Activated CD4-positive, alpha-beta T cell treated with anti-CD3 and anti-CD28 coated beads for 1 hour (primary cell): ENCODE measurements around the gene SULT4A1.
A peak's percentile ranks its signal among the peaks of the same experiment; 100 is the strongest.

Experiments
- DNase-seq: peaks from one replicate; pipeline ENCODE4 v3.0.0-alpha.2; 2020

SULT4A1 gene

GRCh38 chr22:43827003-43827735 is 35.1 kb downstream of the SULT4A1 start:
- no peak for DNase-seq

GRCh38 chr22:43826142-43827002 is 35.9 kb downstream of the SULT4A1 start:
- no peak for DNase-seq

- no peak for DNase-seq
These were observed 36.7 kb downstream of the SULT4A1 start for GRCh38 chr22:43825651-43826050.

GRCh38 chr22:43824724-43825420 is 37.4 kb downstream of the SULT4A1 start:
- DNase-seq, result no peak

DNA sequence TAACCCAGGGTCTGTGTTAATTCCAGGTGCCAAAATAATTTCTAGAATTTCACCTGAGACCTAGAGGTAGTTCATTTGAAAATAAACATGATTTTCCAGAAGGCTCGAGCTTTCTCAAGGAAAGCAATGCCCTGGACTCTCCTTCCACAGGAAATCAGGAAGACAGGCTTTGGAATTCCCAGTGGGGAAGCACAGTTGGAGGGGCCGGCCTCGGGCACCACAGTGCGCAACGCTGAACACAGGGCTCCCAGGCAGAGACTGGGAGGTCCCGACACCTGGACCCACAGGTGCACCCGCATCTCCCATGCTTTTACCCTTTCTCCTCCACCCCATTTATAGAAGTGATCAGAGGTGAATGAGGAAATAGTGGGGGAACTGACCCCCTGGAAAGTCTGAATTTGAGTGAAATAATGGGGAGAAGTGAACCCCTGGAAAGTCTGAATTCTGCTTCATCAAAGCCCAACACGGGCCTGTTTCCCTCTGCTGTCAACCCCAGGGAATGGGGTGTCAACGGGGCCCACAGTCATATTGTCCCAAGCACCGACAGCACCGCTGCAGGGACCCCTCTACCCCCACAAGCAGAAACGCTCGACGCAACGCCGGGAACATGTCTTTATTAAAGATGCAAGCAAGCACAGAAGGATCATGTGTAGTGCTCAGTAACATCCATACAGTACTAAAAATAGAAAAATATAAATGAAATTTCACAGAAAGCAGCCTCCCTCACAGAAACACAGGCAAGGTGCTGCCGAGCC is 38.2 kb downstream of the SULT4A1 start:
- DNase-seq, result no peak

DNA sequence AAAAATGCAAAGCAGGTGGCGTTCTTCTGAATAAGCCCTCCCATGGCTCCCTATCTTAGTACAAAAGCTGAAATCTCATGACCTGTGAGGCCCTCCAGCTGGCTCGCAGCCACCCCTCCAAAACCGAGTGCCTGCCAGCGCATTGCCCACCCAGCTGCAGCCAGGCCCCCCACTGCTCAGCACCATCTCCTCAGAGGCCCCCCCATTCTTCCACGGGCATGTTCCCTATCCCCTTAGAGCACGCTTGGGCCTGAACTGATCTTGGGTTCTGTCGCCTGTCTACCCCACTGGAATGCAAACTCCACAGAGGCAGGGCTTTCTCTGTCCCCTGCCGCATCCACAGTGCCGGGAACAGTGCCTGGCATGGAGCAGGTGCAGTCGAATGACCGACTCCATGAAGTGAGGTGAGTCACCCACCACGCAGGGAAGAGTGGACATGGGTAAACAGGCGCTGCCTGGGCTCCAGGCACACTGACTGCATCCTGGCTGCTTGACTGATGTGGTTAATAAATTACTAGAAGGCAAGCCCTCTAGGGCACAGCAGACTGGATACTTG is 38.9 kb downstream of the SULT4A1 start:
- DNase-seq, result no peak

DNA sequence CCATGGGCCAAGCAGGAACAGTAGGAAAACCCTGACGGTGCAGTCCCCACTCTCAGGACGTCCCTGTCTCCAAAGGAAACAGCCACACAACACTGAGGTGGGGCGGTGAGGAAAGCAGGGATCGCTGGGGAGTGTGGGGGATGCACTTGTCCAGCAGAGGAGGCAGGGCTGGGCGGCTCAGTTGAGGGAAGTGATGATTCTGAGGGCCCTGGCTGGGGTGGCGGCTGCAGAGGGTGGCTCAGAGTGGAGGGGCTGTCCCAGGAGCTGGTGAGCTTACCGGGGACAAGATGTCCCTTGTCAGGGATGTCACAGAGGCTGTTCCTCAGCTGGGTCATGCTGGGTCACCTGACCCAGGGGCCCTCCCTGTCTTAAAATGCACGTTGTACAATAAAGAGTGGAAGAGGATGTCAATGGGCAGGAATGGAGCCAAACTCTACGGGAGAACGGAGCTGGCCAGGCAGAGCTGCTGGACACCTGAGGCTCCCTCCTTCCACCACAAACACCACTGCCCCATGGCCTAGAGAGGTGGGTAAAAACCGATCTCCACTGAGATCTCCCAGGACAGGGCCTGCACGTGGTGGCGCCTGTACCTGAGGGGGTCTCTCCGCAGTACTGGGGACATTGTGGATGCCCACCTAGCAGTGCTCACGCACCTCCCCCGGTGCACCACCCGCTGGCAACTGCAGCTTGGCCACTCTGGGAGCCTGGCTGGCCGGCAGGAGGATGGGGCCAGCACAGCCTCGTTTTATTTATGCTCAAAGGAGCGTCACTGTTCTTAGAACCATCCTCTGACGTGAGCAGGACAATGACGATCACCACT is 40.5 kb downstream of the SULT4A1 start:
- DNase-seq, result no peak

DNA sequence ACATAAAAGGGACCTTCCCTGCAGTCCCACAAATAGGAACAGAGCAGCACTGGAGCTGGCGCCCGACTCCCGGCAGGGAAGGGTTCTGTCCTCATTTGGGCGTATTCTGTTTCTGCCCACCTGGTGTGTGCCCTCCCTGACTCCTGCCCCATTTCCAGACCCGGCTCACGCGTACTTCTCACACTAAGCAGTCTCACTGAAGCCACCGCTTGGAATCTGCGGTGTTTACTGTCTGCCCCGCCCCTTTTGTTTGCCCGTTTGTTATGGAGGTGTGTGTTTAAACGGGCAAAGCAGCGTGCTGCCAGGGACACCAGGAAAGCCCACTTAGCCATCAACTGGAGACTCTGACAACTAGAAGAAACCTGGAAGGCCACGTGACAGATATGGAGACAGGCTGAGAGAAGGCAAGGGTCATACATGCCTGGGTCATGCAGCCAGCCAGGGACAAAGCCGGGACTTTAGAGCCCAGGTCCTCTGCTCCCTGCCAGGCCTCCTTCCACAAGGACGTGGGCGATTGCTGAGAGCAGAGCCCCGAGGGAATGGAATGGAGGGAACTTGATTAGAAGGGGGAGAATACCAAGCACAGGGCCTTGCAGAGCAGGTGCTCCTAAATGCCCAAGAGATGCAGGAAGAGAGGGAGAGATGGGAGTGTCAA is 41.5 kb downstream of the SULT4A1 start:
- no peak for DNase-seq

DNA sequence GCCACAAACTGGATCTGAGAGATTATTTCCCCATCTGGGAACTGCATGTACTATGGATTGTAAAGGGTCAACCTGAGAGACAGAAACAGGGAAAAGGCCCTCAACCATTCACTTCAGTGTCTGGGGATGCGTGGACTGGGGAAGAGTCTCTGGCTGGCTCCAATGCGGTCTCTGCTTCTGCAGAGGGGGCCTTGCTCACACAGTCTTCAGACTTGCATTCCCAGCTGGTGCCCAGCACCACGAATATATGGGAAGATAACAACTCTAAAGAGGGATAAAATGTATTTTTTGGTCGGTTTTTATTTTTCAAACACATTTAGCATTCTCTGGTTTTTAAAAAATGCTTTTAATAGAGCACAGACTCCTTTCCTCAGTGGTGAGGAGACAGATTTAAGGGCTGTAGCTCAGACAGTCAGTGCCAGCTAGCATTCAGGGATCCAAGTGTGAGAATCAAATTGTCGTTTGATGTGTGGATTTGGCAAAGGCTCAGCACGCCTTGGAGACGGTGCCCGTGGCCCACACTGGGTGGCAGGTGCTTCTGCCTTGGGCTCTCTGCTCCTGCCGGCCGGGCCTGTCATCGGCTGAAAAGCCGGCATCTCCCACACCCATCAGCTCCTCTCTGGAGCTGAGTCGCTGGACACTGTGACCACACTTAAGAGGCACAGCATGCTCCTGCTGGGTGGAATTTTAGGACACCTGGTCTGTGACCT is 42.2 kb downstream of the SULT4A1 start:
- DNase-seq, result no peak

DNA sequence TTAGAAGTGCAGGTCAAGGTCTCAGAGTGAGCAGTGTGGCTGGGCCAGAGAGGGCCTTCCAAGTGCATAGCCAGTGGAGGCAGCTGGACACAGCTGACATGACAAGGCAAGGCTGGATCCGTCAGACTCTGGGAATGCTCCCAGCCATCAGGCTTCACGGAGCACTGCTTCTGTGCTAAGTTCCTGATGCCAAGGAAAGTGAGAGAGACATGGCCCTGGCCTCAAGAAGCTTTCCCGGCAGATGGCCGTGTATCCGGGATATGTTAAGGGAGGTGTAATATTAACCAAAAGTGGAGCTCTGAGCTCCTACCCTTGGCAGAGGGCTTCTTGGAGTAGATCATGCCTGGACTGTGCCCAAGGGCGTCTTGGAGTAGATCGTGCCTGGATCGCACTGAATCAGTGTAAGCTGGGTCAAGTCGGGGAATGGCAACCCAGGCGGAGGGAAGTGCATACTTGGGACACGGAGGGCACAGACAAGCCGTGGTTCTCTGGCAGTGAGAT is 42.8 kb downstream of the SULT4A1 start:
- no peak for DNase-seq

GRCh38 chr22:43818981-43819380 is 43.3 kb downstream of the SULT4A1 start:
- DNase-seq, result no peak

DNA sequence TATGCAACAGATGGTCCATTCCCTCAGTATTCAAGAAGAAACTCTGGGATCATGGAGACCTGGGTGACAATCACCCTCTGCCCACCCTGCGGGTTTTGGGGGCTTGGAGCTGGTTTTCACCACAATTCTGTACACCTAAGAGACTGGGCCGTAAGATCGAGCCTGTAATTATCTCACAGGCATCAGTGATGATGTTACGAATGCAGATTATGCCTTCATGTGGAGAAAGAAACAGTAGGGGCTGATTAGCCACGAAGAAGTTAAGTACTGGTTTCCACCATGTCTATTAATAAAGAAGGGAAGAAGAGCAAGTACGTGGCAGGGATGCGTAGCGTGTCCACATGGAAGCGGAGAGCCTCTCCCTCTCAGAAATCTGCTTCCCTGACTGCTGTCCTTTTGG is 44.9 kb downstream of the SULT4A1 start:
- no peak for DNase-seq

GRCh38 chr22:43814264-43814663 is 48.0 kb downstream of the SULT4A1 start:
- no peak for DNase-seq

- DNase-seq, result no peak
These were observed 49.4 kb downstream of the SULT4A1 start for GRCh38 chr22:43812890-43813289.

- peak; percentile 82 for DNase-seq
These were observed 50.0 kb downstream of the SULT4A1 start, which contains the start of gene EFCAB6 for GRCh38 chr22:43812149-43812842. Gene EFCAB6, minus strand, starts transcription at chr22:43812305. Its CDS starts 29,987 bp downstream, at chr22:43782318.

GRCh38 chr22:43811777-43812148 is 50.5 kb downstream of the SULT4A1 start:
- DNase-seq, result no peak

DNA sequence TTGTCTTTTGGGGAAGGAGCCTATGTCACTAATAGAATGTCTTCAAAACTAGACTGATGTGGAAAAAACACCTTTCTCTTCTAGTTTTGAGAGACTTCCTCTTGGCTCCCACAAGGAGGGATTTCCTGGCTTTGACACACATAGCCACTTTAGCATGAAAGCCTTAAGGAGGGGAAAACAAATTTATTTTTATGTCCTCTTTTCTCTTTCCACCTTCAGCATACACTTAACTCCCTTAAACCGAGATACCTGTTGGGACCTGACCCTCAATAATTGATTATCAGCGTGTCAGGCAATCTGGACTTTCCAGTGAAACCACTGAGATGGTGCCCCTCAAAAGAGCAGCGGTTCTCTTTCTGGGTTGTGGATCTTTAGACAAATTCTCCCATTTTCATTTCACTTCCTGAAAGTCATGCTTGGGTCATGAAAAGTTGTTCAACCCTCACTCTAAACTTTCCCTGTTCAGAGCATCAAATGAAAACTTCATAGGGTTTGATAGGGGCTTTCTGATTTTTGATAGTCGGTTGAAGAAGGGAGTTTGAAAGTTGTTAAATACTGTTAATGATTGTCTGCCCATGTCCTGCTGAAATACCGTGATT is 59.3 kb downstream of the SULT4A1 start:
- DNase-seq, result no peak

- no peak for DNase-seq
These were observed 61.3 kb downstream of the SULT4A1 start for GRCh38 chr22:43800970-43801369.

DNA sequence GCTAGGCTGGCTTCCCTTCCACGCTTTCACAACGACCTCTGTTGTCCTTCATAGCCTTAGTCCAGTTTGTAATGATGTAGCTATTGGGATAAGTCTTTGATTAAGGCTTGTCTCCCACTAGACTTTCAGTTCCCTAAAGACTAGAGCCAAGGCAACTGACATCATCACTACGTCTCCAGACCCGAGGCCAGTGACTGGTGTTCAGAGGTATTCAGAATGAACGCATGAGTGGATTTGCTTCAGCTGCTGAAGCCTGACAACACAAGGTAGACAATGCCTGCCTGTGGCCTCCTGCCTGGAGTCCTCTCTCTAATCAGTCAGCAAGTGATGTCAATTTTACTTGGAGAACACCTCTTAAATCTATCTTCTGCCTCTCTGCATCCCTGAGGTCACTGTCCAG is 63.8 kb downstream of the SULT4A1 start:
- no peak for DNase-seq
